SH-SY5Y (cell line): ENCODE measurements around the gene MREG.

Experiments used
- GATA2 ChIP-seq: IDR thresholded peaks from 2 replicates; pipeline ENCODE4 v1.6.1; 2011; ENCODE audit warnings: mild to moderate bottlenecking, low read depth, low read length
- GATA3 ChIP-seq: IDR thresholded peaks from 2 replicates; pipeline ENCODE4 v1.6.1; 2011; ENCODE audit warnings: low read depth, mild to moderate bottlenecking, low read length, moderate library complexity

The MREG gene

GRCh38 chr2:216033403-216033802 is 20.1 kb upstream of the MREG start:
- TF ChIP-seq GATA3 (no peak), GATA2 (no peak)

DNA sequence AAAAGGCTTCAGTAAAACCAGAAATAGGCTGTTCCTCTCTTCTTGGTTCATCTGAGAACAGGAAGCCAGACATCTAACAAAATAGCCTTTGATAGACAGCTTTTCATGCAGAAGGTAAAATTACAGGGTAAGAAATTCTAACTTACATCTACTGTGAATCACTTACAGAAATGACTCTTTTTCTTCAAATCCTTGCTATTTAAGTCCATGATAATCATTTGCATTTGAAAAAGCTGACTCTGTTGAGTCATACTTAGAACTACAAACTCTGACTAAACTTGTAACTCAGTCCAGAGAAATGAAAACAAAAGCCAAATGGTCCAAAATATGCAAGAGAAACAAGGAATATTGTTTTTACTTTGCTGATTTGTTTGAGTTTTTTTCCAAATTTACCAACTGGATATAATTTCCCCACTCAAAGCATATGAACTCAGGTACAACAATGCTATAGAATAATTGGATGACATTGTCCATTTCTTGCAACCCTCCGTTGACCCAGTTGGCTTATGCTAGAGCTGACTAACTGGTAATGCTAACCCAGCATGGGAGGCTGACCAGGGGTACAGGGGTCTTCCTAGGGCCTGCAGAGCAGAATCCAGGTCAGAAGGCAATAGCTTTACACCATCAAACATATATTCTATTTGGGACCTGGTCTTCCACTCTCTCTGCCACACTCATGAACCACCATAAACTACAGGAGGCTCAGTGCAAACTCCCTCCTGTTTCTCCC is 18.8 kb upstream of the MREG start:
- no peak for TF ChIP-seq GATA3
- TF ChIP-seq GATA2, result no peak

- TF ChIP-seq GATA3, result no peak
- no peak for TF ChIP-seq GATA2
These were observed 16.9 kb upstream of the MREG start for GRCh38 chr2:216030216-216030615.

GRCh38 chr2:216029416-216030129 is 16.2 kb upstream of the MREG start:
- no peak for TF ChIP-seq GATA2

- TF ChIP-seq GATA2 (no peak), GATA3 (no peak)
These were observed 11.5 kb upstream of the MREG start for GRCh38 chr2:216024779-216025336.

DNA sequence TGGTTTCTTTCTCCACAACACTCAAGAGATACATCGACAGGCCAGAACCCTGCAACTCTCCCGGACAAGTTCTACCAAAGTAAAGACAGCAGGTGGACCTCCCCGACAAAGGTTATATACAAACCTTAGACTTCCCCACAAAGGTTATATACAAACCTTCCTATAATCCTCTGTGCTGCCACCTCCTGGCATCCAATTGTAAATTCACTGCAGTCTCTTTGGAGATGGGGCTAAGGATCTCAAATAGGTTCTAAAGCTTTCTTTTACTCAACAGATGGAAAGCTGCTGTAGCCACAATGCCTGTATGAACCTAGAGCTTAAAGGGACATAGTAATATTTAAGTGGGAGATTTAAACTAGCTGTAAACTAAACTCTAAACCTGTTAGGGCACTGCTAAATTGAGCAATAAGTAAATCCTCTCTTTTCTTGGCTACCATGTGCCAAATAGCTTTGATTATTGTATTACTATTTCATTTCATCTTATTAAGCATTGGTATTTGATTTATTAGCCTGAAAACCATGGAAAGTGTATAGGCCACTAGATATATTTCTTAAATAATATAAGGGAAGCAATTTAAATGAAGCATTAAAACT is 9.8 kb upstream of the MREG start:
- TF ChIP-seq GATA2 (no peak), GATA3 (no peak)

DNA sequence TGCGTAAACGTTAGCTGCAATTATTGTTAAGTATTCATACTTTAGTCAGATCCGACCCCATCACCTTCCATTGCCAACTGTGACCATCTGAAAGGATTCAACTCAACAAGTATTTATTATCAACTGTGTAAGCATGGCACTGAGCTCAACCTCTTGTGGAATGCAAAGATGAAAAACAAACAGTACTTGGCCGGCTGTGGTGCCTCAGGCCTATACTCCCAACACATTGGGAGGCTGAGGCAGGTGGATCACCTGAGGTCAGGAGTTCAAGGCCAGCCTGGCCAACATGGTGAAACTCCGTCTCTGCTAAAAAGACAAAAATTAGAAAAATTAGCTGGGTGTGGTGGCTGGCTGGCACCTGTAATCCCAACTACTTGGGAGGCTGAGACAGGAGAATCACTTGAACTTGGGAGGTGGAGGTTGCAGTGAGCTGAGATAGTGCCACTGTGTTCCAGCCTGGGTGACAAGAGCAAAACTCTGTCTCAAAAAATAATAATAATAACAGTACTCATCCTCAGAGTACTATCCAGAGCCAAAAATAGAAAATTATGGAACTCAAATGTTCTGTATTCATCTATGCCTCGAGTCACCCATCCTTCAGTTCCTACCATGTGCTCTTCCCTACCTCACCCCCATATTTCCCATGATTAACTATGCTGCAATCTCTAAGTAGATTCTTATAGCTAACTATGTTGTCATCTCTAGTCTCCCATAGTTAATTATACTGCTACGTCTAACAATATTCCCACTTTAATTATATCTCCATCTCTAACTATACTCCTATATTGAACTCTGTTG is 8.6 kb upstream of the MREG start:
- TF ChIP-seq GATA3, result no peak
- TF ChIP-seq GATA2, result no peak

- TF ChIP-seq GATA2, result no peak
- no peak for TF ChIP-seq GATA3
These were observed 5.4 kb upstream of the MREG start for GRCh38 chr2:216018709-216019108.

DNA sequence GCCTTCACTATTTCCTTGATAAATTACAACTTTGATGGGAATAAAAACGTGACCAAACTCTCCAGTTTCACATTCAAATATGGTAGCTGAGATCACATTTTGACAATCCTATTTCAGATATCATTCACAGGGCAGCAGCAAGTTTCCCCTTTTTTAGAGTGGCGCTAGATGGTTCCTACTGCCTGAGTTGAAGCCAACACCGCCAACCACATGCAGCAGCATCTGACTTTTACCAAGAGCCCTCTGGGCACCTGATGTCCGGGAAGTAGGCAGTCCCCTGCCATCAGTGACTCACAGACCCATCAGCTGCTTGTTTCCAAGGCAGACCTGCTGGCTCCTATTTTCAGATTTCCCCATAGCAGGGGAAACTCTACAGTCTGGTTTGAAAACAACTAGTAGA is 4.0 kb upstream of the MREG start:
- no peak for TF ChIP-seq GATA2
- TF ChIP-seq GATA3, result no peak

- TF ChIP-seq GATA3 (no peak), GATA2 (no peak)
These were observed 3.2 kb upstream of the MREG start for GRCh38 chr2:216016581-216016980.

GRCh38 chr2:216015722-216016464 is 2.5 kb upstream of the MREG start:
- TF ChIP-seq GATA3 (no peak), GATA2 (no peak)

DNA sequence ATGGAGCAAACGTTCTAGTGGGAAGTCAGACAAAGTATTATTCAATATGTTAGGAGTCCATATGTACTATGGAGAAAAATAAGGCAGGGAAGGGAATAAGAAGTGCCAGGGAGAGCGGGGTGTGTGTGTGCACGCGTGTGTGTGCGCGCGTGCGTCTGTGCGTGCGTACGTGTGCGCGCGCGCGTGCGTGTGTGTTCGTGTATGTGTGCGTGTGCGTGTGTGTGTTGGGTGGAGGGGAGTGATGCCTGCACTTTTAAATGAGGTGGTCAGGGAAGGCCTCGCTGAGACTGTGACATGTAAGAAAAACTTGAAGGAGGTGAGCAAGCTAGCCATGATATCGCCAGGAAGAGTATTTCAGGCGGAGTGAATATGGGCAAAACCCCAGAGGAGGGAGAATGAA is 1.6 kb upstream of the MREG start:
- TF ChIP-seq GATA3 (no peak), GATA2 (no peak)

- TF ChIP-seq GATA3, result no peak
- TF ChIP-seq GATA2, result no peak
These were observed 655 bp upstream of the MREG start for GRCh38 chr2:216014006-216014405.

DNA sequence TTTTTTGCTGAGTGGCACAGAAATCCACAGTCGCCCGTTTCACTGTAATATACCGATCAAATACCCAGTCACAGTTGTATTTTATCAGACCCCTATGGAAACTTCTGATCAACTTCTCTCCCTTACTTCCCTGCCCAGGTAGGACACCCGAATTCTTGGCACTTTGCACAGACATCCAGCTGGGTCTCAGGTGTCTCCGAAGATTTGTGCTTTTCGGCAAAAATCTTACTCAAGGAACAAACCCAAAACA is 596 bp downstream of the MREG start:
- TF ChIP-seq GATA2 (no peak), GATA3 (no peak)
